GM19397 (cell line): ENCODE measurements around the gene ATP1B3.
"Not testable (repeated sequence)": the region's sequence is repeated elsewhere in the genome, so short reads cannot be mapped to it uniquely, and the experiment has no call there.

Experiments used
- ATAC-seq: cut with Tn5 transposase; IDR thresholded peaks from one replicate; pipeline ENCODE4 v1.9.1; 2021; ENCODE audit warnings: mild to moderate bottlenecking, moderate library complexity; ENCODE audit not compliant: unreplicated experiment

The ATP1B3 gene

DNA sequence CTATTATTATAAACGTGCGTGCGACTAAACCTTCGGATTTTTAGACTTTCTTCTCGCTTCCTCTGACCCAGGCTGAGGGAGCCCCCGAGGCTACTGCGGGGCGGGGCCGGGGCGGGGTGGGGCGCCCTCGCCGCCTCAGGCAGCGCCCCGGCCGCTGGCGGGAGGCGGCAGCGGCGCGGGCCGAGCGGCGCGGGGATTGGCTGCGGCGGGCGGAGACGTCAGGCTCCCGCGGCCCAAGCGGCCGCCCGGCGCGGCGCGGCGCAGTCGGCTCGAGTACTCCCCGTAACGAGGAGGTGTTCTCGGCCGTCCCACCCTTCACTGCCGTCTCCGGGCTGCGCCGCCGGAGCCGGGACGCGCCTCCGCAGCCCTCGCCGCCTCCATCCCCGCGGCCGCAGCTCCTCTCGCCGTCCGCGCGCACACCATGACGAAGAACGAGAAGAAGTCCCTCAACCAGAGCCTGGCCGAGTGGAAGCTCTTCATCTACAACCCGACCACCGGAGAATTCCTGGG lies at the start of gene ATP1B3:
Gene ATP1B3 (plus strand): TSS at position 263 of the 510 bp plus-strand sequence. CDS start 159 bp downstream, at position 422.
- peak; percentile 88 for ATAC-seq

DNA sequence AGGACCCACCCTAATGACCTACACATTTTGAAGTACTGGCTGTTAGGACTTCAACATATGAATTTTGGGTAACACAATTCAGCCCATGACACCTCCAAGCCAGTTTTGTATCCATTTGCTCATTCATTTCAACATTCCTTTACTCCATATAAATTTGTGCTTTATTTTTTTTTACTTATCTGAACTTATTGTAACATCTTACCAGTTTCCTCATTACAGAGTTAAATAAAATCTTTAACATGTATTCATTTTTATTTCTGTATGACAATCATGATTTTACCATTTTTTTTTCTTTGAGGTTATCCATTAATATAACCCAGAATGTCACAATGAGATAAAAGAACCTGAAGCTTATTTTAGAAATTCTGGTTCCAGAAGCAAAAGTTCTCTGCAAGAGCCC lies 48.0 kb upstream of the ATP1B3 start:
- ATAC-seq, result no peak

DNA sequence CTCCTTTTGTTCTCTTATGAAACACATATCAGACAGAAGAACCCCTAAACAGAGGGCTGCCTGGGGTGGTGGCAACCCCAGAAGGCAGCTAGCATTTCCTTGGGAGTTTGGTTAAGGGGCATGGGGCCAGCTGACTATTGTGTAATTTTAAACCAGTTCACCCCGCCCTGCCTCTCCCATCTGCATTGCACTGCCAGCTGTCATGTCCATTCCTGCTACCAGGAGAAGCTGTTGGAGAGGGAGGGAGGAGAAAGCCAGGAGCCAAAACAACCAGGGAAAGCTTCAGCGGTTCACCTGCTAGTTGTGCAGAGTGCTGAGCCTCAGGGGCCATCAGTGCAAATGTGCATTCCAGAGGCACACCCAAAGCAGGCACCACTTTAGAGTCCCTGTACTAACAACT lies 47.6 kb upstream of the ATP1B3 start:
- no peak for ATAC-seq

DNA sequence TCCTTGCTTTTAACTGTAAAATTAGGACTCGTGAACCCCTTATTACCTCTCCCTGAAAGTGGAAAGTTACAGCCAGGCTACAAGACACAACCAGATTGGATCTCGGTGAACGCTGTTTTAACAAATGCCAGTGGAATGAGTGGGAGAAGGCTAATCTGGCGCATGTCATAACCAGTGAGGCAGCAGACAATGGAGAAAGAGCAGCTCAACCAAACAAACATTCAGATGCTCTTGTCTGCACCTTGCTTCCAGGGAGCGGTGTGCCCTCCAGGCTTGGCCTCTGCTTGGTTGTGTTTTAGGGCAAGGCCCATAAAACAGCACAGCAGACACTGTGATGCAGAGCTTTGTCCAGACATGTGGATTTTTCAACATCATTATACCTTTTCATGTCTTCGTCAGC lies 45.9 kb upstream of the ATP1B3 start:
- no peak for ATAC-seq

DNA sequence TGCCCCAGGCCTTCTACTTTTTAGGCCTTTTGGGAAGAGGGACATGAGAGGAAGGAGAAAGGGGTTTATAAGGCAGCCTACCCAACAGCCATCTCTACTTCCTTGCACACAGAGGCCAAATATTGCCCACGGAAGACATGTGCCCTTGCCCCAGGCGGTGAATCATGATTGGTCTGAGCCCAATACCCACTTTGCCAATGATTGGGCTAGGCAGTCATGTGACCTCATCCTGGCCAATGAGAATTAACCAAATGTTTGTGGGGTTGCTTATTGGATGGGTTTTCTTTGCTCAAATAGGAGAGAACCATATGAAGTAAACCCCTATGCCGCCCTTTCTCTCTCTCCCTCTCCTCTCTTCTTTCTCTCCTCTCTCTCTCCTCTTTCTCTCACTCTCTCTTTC lies 42.2 kb upstream of the ATP1B3 start:
- ATAC-seq, result no peak

DNA sequence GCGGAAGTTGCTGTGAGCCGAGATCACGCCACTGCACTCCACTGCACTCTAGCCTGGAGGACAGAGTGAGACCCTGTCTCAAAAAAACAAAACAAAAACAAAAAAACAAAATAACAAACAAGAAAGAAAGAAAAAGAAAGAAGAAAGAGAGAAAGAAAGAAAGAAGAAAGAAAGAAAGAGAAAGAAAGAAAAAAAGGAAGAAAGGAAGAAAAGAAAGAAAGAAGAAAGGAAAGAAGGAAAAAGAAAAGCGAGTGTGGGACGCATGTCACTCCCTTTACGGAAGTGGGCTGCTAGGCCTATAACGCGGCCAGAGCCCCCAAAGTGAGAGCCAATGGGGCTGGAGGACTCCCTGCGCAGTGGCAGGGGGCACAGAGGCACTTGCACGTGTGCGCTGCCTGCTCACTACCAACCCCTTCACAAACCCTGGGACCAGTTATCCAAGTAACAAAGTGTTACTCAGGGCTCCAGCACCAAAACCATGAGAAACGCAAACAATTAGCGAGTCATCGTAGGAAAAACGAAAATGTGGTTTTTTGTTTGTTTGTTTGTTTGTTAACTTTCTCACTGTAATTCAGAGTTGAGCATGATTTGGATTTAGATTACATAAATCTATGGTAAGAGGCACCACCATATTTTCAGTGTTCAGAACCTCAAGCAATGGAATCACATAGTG lies 40.8 kb upstream of the ATP1B3 start:
- ATAC-seq, result no peak

DNA sequence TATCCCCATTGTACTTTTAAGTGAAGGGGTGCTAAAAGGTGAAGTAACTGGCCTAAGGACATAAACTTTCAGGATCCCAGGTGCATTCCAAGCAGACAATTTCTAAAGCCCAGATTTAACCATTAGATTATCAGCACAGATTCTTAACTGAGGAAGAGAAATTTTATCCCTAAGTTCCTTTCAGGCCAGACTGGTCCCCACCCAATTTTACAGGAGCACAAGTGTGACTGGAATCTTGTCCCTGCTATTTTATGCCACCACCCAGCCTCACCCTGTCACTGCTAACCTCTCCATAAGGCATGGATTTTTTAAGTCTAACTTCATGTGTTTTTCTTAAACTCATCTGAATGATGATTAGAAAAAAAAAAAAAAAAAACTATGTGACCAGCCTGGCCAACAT lies 37.1 kb upstream of the ATP1B3 start:
- ATAC-seq, result no peak

DNA sequence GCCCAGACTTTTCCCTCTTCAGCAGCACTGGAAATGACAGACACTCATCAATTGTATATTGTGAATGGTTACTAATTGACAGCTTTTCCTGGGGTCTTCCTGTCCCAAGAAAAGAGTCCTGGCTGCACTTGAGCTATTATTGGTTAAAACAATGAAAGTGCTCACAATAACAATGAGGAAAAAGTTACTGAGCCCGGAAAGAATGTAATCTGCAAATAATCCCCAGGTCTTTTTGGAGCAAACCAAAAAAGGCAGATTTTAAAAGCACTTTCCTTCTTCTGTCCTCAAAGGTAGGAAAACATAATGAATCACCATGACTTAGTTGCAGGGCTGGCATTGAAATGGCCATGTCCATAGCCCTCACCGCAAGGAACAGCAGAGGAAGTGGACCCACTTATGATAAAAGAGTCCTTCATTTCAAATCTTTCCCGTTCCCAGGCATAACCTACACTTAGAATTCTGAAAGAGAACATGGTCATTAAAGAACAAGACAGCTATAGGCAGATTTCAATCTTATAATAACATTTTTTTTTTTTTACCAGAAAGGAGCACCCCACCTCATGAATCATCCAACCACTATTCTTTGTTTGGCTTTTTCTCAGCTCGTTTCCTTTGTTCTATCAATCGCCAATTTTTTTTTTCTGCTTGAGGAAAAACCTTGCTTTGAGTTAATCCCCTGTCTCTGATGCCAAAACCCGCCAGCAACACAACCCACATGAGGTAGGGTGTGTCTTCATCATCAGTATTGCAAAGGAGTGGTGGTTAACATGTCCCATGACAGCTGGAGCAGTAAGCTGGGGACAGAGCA lies 35.5 kb upstream of the ATP1B3 start:
- no peak for ATAC-seq

DNA sequence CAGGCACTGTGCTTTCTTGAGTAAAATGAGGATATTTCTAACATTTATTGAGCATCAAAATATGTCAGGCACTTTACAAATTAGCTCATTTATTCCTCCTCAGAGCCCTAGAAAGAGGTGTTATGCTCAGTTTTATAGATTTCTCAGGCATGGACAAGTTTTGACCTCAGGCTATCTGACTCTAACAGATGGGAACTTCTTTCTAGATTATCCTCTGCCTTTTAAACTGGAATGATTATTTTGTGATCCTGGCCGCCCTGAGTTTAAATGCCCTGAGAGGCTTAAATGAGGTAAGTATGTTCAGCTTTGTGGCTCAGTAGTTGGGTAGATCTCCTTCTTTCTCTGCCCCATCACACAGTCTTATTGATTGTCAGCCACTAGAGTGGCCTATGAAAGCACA lies 32.3 kb upstream of the ATP1B3 start:
- no peak for ATAC-seq

DNA sequence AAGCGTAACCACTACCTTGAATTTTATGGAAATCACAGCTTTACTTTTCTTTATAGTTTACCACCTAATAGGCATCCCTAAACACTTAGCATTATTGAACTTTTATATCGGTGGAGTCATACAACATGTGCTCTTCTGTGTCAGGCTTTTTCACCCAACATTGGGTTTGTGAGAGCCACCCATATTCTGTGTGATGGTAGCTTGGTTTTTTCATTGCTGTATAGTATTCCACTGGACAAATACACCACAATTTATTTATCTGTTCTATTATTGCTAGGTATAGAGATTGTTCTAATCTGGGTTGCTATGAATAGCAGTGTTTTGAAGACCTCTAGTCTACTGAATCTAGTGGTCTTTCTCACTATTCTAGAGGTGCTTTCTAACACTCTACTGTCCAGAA lies 31.6 kb upstream of the ATP1B3 start:
- no peak for ATAC-seq

DNA sequence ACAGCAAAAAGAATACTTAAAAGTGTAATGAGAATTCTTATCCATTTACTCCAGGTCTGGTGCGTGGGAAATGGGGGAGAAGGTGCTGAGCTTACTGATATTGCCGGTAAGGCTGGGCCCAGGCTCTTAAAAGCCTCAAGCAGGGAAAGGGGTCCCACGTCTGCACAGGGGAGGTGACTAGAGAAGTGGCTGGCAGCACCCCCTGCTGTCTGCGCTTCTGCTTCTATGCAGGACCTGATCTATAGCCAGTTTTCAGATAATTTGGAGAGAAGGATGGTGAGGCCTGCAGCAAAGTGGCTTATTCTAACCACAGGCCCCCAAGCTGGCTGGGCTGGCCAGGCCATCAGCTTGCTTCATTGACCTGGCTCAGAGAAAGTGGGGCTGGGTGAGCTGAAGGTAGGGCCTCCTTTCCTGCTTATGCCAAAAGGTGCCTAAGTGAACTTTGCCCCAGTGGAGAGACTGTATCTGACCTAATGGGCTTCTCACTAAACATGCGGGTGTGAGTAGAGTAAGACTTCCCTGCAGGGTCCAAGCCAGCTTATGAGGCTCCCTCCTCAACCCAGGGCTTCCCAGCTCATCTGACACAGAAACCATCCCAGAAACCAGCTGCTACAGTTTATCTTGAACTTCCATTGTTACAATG lies 30.9 kb upstream of the ATP1B3 start:
- ATAC-seq, result no peak

DNA sequence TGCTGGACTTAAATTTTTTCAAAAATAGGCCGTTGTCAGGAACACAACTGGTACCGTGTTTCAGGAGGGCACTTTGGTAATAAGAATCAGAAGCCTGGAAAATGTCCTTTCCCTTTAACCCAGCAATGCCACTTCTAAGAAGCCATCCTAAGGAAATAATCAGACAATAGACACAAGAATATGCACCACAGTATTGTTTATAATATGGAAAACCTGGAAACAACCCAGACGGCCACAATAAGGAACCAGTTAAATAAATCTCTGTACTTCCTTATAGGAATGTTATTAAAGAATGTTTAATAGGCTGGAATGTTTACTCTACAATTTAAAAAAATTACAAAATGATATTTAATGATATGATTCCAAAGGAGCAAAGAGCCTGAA lies 30.4 kb upstream of the ATP1B3 start:
- no peak for ATAC-seq

DNA sequence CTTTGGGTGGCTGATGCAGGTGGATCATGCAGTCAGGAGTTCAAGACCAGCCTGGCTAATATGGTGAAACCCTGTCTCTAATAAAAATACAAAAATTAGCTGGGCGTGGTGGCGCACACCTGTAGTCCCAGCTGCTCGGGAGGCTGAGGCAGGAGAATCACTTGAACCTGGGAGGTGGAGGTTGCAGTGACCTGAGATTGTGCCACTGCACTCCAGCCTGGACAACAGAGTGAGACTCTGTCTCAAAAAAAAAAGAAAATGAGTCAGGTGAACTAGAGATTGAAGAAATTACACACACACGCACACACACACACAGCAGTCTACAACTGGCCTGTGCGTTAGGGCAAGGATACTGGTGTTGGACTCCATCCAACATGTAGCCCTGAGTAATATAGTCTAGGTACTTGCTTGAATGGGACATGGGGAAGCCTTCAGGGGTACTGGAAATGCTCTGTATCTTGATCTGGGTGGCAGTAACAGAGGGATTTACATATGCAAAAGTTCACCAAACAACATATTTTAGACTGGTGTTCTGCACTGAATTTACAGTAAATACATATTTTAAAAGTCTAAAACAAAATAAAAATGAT lies 28.2 kb upstream of the ATP1B3 start:
- not testable (repeated sequence) for ATAC-seq

DNA sequence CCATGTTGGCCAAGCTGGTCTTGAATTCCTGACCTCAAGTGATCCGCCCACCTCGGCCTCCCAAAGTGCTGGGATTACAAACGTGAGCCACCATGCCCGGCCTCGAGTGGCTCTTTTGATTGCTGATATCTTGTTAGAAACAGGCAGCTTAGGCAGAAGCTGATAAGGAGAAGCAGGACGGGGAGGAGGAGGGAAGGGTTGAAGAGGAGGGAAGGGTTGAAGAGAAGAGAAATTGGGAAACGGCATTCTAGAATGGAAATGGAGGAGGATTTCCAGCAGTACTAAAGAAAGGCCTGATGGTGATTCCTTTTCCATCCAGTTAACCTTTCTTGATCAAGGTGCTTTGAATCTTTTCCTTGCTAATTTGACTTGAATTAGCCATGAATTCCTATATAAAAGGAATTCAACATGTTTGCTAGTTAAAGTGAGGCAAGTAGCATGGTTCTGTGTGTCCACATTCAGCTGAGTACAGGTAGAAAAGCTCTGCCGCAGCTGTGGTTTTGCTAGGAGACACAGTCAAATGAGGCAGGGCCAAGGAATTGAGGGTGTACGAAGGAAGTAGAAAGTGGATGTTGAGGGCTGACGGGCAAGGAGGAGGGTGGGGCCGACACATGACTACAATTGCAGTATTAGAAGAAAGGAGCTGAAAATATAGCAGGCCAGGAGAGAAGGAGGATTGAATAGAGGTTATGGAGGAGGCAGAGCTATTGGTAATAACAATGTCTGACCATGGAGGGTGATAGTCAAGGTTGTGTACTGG lies 27.2 kb upstream of the ATP1B3 start:
- ATAC-seq, result no peak

DNA sequence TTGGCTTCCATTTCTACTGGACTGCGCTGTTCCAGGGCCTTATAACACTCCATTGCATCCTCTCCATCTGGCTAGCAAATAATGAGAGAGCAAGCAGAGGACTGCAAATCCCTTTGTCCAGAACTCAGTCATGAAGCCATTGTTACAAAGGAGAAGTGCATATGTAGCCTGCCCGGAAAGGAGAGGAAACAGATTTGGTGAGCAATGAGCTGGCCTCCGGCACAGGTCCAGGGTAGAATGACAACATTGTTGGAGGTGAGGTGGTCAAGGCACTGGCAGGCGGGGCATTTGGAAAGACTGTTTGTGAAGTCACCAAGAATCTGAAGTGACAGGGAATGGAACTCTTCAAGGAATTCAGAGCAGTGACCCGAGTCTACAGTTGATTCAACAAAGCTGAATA lies 25.0 kb upstream of the ATP1B3 start:
- no peak for ATAC-seq

DNA sequence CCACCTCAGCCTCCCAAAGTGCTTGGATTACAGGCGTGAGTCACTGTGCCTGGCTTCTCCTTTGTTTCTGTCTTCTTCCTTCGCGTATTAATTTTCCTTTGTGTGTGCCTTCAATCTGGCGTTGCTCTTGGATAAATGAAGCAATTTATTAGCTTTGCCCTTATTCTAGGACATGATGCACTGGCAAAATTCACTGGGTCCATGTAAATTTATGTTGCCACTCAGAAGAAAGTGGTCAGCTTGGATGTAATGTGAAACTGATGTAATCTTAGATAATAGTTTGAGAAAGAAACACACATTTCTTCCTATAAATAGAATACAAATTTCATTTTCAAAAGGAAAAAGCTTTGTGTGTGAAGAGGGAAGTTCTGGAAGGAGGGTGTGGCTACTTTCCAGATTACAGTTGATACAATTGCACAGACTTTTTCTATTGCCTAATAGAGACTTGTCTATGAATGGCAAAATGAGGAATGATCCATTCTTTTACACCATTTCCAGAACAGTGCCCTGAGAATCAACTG lies 23.3 kb upstream of the ATP1B3 start:
- no peak for ATAC-seq

DNA sequence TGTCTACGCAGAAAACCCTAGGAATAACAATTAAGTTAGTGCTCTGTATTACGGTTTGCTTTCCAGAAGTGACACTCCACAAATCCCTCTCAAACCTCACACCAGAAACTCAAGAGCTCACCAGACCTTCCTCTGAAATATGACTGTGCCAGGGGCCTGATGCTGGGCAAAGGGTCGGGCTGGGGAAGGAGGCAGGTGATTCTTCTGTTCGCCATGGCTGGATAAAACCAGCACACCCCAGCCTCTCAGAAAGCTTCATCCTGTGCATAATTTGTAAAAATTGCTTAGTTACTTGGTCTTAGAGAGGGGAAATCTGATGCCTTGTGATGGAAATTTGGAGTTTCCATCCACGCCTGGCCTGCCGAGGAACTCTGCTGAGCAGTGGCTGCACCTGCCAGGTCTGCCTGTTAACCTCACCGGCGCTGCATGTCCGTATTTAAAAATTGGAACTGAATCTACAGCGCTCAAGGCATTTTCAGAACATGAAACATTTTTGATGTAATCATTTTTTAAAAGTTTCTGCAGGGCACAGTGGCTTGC lies 22.7 kb upstream of the ATP1B3 start:
- no peak for ATAC-seq

DNA sequence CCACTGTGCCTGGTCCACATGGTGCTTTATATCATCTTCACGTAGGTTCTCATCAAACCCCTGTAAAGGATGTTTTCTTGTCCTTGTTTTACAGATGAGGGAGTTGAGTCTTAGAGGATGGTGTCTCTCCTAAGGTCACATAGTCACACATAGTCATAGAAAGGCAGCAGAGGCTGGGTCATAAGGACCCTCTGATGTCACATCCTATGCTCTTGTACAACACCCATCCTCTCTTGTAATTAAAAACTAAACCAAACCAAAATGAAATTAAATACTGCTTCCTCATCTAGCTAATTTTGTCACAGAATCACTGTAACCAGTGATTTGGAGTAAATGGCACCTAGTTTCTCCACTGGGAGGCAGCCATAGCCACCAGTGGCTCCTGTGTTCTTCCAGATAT lies 21.8 kb upstream of the ATP1B3 start:
- no peak for ATAC-seq

DNA sequence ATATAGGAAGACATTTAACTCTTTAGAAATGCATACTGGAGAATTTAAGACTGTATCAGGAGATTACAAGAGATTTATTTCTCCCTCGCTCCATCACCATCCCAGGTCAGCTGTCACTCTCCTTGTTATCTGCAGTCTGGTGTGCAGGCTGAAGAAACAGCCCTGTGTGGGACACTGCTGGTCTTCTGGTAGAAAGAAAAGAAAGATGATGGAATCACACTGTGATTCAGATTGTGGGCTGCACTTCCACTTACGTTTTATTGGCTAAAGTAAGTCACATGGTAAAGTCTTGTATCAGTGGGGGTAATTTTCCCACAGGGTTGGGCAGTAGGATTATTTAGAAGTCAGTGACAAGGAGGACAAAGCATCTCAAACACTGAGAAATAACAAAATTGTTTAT lies 18.1 kb upstream of the ATP1B3 start:
- no peak for ATAC-seq

DNA sequence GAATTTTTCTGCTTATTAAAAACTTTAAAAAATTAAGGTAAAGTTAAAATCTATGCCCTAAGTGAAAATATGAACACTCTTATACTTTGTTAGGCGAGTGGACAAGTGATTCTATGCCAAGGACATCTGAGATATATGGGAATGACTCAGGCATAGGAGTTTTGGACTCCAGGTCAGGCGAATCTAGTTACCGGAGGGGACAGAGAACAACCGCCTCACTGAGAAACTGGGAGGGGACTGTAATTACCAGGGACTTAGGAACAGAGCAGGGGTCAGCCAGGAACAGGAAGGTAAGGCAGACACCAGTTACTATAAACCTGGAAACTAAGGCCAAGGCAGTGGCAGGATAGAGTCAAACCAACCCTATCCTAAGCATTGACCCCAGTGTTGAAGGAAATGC lies 16.8 kb upstream of the ATP1B3 start:
- ATAC-seq, result no peak
